Glomerular visceral epithelial cell (primary cell): ENCODE data around the gene MIA3.
"Not testable (repeated sequence)": the region's sequence is repeated elsewhere in the genome, so short reads cannot be mapped to it uniquely, and the experiment has no call there.

Experiments
- DNase-seq: peaks from one replicate; pipeline ENCODE4 v3.0.0-alpha.2; 2016; ENCODE audit errors: extremely low spot score

Gene MIA3

GRCh38 chr1:222669107-222669506 is 51.2 kb downstream of the MIA3 start:
- not testable (repeated sequence) for DNase-seq

GRCh38 chr1:222670110-222670509 is 52.2 kb downstream of the MIA3 start:
- DNase-seq: no peak

GRCh38 chr1:222680080-222680479 is 62.2 kb downstream of the MIA3 start:
- no peak for DNase-seq

- no peak for DNase-seq
These were observed 73.1 kb downstream of the MIA3 start for GRCh38 chr1:222691016-222691415.

- DNase-seq: no peak
These were observed 77.0 kb downstream of the MIA3 start for GRCh38 chr1:222694927-222695326.

GRCh38 chr1:222696741-222697140 is 78.8 kb downstream of the MIA3 start:
- DNase-seq: no peak

- no peak for DNase-seq
These were observed 79.3 kb downstream of the MIA3 start for GRCh38 chr1:222697203-222697602.

GRCh38 chr1:222697826-222698225 is 79.9 kb downstream of the MIA3 start:
- DNase-seq: no peak

GRCh38 chr1:222702210-222702609 is 84.3 kb downstream of the MIA3 start:
- no peak for DNase-seq

- DNase-seq: no peak
These were observed 86.4 kb downstream of the MIA3 start for GRCh38 chr1:222704260-222704659.

- DNase-seq: no peak
These were observed 88.9 kb downstream of the MIA3 start for GRCh38 chr1:222706815-222707214.

- no peak for DNase-seq
These were observed 91.8 kb downstream of the MIA3 start for GRCh38 chr1:222709700-222710153.

GRCh38 chr1:222711319-222712252 is 93.7 kb downstream of the MIA3 start:
- peak; percentile 74 for DNase-seq

- DNase-seq: peak; percentile 89
These were observed 94.6 kb downstream of the MIA3 start, which contains the start of the genes AIDA and BROX for GRCh38 chr1:222712253-222713090. Gene AIDA, minus strand, starts transcription at chr1:222712491. Its CDS starts 174 bp downstream, at chr1:222712317. Gene BROX, plus strand, starts transcription at chr1:222712564. Its CDS starts 3,136 bp downstream, at chr1:222715700.

GRCh38 chr1:222713091-222713961 is 95.4 kb downstream of the MIA3 start:
- peak; percentile 95 for DNase-seq

GRCh38 chr1:222716393-222716792 is 98.5 kb downstream of the MIA3 start:
- no peak for DNase-seq
